ENCODE data around the gene PRDM15.

The PRDM15 gene

GRCh38 chr21:41908829-41909228 is 29.7 kb upstream of the PRDM15 start:
- FAIRE-seq: no peak

- FAIRE-seq: no peak
Measured at GRCh38 chr21:41907496-41908258, 28.5 kb upstream of the PRDM15 start.

- no peak for FAIRE-seq
Measured at GRCh38 chr21:41906770-41907169, 27.6 kb upstream of the PRDM15 start.

- FAIRE-seq: no peak
Measured at GRCh38 chr21:41903559-41904351, 24.6 kb upstream of the PRDM15 start.

GRCh38 chr21:41902946-41903345 is 23.8 kb upstream of the PRDM15 start:
- no peak for FAIRE-seq

- no peak for FAIRE-seq
Measured at GRCh38 chr21:41901782-41902181, 22.6 kb upstream of the PRDM15 start.

GRCh38 chr21:41901099-41901498 is 22.0 kb upstream of the PRDM15 start:
- FAIRE-seq: no peak

GRCh38 chr21:41900401-41900800 is 21.3 kb upstream of the PRDM15 start:
- no peak for FAIRE-seq

- FAIRE-seq: no peak
Measured at GRCh38 chr21:41899426-41900202, 20.5 kb upstream of the PRDM15 start.

- no peak for FAIRE-seq
Measured at GRCh38 chr21:41898998-41899397, 19.9 kb upstream of the PRDM15 start.

GRCh38 chr21:41897700-41898099 is 18.6 kb upstream of the PRDM15 start:
- no peak for FAIRE-seq

- no peak for FAIRE-seq
Measured at GRCh38 chr21:41897047-41897669, 18.0 kb upstream of the PRDM15 start.

- FAIRE-seq: no peak
Measured at GRCh38 chr21:41895643-41896493, 16.7 kb upstream of the PRDM15 start.

GRCh38 chr21:41894922-41895557 is 15.9 kb upstream of the PRDM15 start:
- FAIRE-seq: no peak

- FAIRE-seq: no peak
Measured at GRCh38 chr21:41894511-41894910, 15.4 kb upstream of the PRDM15 start.

GRCh38 chr21:41892726-41893125 is 13.6 kb upstream of the PRDM15 start:
- no peak for FAIRE-seq

- no peak for FAIRE-seq
Measured at GRCh38 chr21:41891132-41891531, 12.0 kb upstream of the PRDM15 start.

GRCh38 chr21:41890355-41890754 is 11.2 kb upstream of the PRDM15 start:
- no peak for FAIRE-seq

- FAIRE-seq: no peak
Measured at GRCh38 chr21:41888749-41889376, 9.7 kb upstream of the PRDM15 start.

GRCh38 chr21:41887667-41888066 is 8.5 kb upstream of the PRDM15 start:
- FAIRE-seq: no peak

GRCh38 chr21:41886328-41886727 is 7.2 kb upstream of the PRDM15 start:
- FAIRE-seq: no peak
